C1 segment of cervical spinal cord (tissue), 14 donors: ENCODE results near the gene HEATR5B.
"Not testable (repeated sequence)": the region's sequence is repeated elsewhere in the genome, so short reads cannot be mapped to it uniquely, and the experiment has no call there.

ENCODE experiments used
- DNase-seq, 14 donors: peaks; one replicate each; lab custom pipeline; 2025; lab: John Stamatoyannopoulos, UW

HEATR5B gene

GRCh38 chr2:37061776-37062175 is 22.4 kb downstream of the HEATR5B start:
- no peak for DNase-seq

DNA sequence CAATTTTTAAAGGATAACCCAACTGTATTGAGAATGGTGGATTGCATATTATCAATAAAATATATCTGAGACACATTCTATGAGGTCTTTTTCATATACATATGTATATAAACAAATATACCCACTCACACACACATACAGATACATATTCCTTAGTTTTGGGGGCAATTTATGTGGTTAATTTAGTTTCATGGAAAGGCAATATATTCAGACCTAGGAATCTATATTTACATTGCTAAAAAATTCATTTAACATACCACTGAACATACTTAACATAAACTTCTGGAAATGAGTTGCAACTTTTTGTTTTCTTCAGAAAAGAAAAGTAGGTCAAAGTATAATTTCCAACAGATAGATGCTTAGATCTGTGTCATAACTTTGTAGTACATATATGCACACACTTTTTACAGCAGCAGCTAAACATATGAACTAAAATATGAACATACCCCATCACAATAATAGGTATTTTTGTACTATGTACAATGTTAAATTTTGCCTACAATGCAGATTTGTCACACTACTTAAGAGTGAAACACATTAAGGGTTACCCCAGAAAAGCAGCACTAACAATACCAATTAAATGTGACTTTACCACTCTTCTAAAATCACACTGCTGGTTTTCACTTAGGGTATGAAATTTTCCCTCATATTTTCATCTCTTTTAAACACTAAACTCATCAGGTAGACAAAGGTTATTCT is 23.0 kb downstream of the HEATR5B start:
- DNase-seq, result no peak

- DNase-seq, result no peak
Observed at GRCh38 chr2:37060446-37060845, 23.7 kb downstream of the HEATR5B start.

- DNase-seq, result no peak
Observed at GRCh38 chr2:37059841-37060240, 24.3 kb downstream of the HEATR5B start.

DNA sequence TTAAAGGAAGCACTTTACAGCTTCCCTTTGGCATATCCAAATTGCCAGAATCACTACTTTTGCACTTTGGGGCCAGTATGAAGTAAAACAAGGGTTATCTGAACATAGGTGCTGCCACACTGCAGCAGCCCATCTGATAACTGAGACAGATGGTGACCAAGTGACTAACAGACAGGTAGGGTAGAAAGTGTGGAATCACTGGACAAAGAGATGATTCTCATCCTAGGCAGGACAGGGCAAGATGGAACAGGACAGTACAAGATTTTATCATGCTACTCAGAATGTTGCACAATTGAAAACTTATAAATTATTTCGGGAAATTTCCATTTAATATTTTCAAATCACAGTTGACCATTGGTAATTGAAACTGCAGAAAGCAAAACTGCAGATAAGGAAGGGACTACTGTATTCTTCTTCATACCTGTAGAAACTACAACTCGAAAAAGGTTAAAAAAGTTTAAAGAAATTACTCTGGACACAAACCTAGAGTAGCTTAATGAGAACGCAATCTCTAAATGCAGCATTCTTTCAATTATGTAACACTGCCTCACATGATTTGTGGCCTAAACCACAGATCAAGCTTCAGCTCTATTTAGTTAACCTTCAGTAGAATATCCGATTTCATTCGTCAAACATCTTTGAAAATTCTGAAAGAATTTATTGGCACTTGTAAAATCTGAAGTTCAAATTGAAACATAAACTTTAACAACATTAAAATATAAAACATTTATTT is 31.4 kb downstream of the HEATR5B start:
- no peak for DNase-seq

DNA sequence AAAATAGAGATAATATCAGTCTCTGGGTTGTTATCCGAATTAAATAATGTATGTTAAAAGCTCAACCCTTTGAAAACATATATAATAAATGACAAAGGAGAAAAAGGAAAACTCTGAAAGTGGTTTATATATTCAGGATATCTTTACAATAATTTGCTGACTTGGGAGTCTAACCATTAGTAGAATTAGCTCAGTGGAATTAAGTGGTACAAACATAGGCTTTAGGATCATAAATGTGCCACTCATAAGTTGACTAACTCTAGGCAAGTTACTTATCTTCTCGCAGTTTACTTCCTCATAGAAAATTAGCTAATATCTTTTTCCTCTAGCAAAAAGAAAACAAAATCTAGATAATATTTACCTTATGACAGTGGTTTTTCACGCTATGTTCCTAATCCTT is 44.6 kb downstream of the HEATR5B start:
- DNase-seq, result no peak

DNA sequence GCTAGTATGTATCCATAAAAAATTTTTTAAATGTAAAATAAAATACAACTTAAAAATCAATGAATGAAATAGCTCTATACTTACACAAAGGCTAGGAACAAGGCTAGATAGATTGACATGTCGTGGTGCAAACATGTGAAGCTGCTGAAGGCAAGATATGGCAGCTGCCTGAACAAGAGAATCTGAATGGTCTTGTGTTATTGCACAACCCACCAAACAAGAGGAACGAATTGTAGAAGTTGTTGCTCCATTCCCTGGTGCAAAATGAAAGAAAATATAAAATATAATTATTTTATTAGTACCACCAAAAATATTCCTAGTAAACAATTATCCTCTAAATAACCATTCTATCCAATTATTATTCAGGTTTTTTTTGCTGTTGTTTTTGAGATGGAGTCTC is 46.4 kb downstream of the HEATR5B start:
- DNase-seq, result no peak

DNA sequence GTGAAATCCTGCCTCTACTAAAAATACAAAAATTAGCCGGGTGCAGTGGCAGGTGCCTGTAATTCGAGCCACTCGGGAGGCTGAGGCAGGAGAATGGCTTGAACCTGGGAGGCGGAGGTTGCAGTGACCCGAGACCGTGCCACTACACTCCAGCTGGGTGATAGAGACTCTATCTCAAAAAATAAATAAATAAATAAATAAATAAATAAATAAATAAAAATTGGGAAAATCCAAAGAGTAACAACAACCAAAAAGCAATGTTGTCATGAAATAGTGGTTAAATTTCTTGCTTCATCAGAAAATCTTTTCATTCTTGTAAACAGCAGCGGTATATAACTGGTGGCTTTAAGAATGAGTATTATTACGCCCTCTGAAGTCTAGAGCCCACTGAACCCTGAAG is 54.4 kb downstream of the HEATR5B start:
- DNase-seq, result no peak

GRCh38 chr2:37026050-37026449 is 58.1 kb downstream of the HEATR5B start:
- no peak for DNase-seq

- DNase-seq, result no peak
Observed at GRCh38 chr2:37020887-37021796, 63.0 kb downstream of the HEATR5B start.

GRCh38 chr2:37020212-37020886 is 63.8 kb downstream of the HEATR5B start:
- DNase-seq, result no peak

DNA sequence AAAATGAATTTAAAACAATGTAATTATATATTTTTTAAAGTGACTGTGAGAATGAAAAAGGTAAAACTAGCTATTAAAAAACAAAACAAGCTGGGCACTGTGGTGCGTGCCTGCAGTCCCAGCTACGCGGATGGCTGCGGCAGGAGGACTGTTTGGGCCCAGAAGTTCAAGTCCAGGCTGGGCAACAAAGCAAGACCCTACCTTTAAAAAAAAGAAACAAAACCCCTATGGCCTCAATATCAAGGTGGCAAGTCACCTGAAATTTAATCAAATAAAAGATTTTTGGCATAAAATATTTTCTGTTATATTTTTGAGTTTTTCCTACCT is 70.9 kb downstream of the HEATR5B start:
- no peak for DNase-seq

DNA sequence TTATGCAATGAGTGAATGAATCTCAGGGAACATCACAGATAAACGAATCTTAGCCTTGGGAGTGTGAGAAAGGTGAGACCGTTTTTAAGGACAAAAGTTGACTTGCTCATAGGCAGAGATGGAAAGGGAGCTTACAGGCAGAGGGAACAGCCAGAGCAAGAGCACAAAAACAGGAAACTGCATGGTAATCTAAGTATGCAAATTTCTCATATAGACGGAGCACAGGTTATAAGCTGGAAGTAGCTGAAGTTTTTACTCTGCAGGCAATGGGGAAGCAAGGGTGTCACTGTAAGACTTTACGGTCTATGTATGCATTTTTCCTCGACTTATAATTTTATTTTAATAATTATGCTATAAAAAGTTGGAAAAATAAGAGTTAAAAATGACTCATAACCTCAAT is 73.0 kb downstream of the HEATR5B start:
- no peak for DNase-seq

DNA sequence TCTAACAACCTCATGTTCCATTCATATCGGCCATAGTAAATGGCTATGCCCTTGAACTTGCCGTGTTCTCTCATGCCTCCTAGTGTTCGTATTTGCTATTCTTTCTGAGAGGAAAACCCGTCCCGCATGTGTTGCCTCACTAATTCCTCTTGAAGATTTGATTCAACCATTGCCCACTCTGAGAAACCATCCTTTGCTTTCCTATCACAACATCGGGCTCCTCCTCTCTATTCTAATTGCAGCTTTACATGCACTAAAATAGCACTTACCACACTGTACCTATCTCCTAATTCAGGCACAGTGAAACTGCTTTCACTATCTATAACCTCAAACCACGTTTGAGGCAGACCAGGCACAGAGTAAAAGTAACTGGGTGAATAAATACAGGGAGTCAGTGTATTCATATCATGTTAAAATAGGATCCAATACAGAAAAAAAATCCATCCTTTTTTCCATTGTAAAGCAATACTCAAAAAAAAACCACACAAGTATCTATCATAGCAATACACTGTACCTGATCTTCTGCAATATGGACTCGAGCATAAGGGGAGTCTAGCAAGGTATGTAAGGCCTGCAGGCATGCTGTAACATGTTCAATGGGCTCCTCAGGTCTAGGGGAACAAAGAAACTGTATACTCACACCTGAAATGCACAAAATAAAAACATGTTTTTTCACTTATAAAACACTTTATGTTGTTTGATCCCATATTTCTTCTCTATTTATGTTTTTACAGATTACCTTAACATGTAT is 78.9 kb downstream of the HEATR5B start:
- DNase-seq, result no peak

- DNase-seq, result no peak
Observed at GRCh38 chr2:37000988-37001556, 83.1 kb downstream of the HEATR5B start.

DNA sequence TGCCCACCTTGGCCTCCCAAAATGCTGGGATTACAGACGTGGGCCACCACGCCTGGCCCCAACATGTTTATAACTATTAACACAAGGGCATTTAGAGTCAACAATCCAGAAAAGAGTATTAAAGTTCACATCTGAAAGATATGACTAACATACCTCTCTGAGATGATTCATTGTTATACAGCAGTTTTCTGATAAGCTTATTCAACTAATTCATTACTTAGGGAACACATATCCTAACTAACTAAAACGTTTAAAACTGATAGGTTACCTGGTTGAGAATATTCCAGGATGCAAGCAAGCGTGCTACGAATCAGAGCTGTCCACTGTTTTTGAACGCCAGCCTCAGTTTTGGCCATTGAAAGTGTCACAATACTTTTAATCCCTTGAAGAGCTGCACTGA is 83.9 kb downstream of the HEATR5B start:
- no peak for DNase-seq

DNA sequence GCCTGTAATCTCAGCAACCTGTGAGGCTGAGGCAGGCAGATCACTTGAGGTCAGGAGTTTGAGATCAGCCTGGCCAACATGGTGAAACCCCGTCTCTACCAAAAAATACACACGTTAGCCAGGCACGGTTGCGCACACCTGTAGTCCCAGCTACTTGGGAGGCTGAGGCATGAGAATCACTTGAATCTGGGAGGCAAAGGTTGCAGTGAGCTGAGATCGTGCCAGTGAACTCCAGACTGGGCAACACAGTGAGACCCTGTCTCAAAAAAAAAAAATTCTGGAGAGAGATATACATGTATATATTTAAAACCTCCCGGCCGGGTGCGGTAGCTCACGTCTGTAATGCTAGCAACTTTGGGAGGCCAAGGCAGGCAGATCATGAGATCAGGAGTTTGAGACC is 84.8 kb downstream of the HEATR5B start:
- DNase-seq, result not testable (repeated sequence)

DNA sequence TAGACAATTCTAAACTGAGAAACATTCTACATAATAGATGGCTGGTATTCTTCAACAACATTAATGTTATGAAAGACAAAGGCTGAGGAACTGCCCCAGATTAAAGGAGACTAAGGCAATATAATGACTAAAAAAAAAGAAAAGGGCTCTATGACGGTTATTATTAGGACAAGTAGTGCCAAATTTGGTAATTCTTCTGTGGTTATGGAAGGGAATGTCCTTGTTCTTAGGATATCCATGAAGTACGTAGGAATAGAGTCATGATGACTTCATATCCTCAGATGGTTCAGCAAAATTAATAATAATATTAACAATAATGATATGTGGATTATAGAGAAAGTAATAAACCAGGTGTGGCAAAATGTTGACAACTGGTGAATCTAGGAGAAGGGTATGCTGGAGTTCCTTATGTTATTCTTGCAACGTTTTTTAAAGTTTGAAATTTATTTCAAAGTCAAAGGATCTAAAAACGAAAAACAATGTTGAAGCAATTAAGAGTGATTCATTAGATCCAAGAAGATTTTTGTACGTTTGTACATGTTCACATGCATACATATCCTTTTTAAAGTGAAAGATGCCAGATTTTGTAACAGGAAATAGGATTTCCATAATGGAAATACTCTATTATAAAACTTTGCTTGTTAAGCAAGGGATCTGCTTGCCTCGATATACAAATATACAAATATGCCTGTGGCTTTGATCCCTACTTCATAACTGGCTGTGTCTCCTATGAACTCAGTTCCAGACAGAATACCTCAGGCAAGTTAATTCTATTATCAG is 90.1 kb downstream of the HEATR5B start:
- DNase-seq, result no peak

- no peak for DNase-seq
Observed at GRCh38 chr2:36988008-36988407, 96.2 kb downstream of the HEATR5B start.

GRCh38 chr2:36982467-36982866 is 101.7 kb downstream of the HEATR5B start:
- no peak for DNase-seq
